Retinal pigment epithelial cell (primary cell): ENCODE data around the gene DNAJC16.

Experiments
- DNase-seq: peaks from one replicate; pipeline ENCODE4 v3.0.0-alpha.2; 2010; ENCODE audit warnings: low read depth
- H3K4me3 ChIP-seq: 2 replicates; pipeline ENCODE4 v1.5.1; 2011; ENCODE audit warnings: mild to moderate bottlenecking, low read length, control low read depth, moderate library complexity
- TF ChIP-seq, protein P1 (sequence below): conservative IDR thresholded peaks from 2 replicates; pipeline ENCODE4 v1.5.1; 2011; ENCODE audit warnings: low read depth, low read length, control low read depth, inconsistent platforms

Gene DNAJC16

DNA sequence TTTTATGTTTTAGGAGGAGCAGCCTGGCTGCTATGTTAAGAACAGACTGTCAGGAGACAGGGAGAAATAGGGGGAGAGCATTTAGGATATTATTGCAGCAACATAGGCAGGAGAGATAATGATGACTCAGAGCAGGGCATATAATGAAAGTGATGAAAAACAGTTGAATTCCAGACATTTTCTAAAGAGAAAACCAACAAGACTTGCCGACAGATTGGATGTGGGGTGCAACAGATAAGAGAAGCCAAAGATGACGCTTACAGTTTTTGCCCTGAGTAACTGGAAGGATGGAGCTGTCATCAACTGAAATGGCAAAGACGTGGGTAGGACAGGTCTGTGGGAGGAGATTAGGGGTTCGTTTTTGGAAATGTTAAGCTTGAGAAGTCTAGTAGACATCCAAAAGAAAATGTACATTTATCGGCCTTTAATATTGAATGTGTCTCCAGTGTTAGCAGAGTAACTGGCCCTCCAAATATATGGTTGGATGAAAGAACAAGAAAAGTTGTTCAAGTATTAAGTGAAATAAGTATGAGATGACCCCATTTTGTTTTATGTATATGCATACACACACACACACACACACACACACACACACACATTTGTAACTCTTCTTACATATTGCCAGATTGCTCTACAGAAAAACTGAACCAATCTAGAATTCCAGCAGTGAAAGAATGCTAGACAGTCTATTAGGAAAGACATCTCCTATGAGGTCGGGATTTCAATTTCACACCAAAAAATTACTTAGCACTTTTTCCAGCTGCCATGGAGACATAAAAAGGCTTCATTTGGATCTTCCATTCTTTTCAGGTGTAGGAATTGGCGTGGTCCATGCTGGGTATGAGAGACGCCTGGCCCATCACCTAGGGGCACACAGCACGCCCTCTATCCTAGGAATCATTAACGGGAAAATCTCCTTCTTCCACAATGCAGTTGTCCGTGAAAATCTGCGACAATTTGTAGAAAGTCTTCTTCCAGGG is 17.2 kb downstream of the DNAJC16 start:
- DNase-seq: no peak
- no peak overlapping the region for H3K4me3 ChIP-seq
- TF ChIP-seq, protein P1, sequence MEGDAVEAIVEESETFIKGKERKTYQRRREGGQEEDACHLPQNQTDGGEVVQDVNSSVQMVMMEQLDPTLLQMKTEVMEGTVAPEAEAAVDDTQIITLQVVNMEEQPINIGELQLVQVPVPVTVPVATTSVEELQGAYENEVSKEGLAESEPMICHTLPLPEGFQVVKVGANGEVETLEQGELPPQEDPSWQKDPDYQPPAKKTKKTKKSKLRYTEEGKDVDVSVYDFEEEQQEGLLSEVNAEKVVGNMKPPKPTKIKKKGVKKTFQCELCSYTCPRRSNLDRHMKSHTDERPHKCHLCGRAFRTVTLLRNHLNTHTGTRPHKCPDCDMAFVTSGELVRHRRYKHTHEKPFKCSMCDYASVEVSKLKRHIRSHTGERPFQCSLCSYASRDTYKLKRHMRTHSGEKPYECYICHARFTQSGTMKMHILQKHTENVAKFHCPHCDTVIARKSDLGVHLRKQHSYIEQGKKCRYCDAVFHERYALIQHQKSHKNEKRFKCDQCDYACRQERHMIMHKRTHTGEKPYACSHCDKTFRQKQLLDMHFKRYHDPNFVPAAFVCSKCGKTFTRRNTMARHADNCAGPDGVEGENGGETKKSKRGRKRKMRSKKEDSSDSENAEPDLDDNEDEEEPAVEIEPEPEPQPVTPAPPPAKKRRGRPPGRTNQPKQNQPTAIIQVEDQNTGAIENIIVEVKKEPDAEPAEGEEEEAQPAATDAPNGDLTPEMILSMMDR: no peak

DNA sequence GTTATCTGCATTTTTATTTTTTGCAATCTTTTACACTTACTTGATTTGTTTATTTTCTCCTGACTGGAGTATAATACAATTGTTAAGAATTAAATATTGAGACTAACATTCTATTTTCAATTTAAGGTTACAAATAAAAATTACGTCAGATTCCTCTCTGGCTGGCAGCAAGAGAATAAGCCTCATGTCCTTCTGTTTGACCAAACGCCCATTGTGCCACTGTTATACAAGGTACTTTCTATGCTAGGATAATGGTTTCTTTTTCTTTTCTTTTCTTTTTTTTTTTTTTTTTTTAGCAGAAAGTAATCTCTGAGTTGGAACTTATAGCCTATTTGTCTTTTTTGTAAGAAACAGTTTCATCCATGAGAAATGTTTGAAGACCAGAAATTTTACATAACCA is 20.0 kb downstream of the DNAJC16 start:
- no peak overlapping the region for H3K4me3 ChIP-seq
- no peak for DNase-seq
- TF ChIP-seq, protein P1: no peak

DNA sequence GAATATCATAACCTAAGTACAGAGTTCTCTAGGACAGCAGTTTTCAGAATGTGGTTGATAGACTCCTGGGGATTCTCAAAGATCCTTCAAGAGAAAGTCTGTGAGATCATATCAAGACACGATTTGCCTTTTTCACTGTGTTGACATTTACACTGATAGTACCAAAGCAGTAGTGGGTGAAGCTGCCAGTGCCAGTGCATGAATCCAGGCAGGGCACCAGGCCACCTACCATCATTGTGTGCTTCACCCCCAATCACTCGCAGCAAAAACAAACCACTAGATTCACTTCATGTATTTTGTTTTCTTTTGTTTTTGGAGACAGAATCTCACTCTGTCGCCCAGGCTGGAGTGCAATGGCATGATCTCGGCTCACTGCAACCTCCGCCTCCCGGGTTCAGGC is 23.9 kb downstream of the DNAJC16 start:
- TF ChIP-seq, protein P1: no peak
- H3K4me3 ChIP-seq: no peak overlapping the region
- no peak for DNase-seq

DNA sequence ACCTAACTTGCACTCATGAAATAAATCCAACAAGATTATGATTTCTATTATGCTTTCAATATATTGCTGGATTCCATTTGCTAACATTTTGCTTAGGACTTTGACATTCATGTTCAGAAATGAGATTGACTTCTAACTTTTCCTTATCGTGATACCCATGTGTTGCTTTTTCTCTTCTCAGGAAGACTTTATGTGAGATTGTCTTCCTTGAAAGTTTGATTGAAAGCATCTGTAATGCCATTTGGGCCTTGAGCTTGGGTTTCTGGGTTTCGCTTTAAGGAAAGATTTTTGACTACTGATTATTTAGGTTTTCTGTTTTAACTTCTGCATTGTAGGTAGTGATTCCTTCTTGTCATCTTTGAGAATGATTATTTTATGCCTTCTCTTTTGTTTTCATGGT is 30.4 kb downstream of the DNAJC16 start:
- H3K4me3 ChIP-seq: no peak overlapping the region
- no peak for DNase-seq
- TF ChIP-seq, protein P1: no peak

DNA sequence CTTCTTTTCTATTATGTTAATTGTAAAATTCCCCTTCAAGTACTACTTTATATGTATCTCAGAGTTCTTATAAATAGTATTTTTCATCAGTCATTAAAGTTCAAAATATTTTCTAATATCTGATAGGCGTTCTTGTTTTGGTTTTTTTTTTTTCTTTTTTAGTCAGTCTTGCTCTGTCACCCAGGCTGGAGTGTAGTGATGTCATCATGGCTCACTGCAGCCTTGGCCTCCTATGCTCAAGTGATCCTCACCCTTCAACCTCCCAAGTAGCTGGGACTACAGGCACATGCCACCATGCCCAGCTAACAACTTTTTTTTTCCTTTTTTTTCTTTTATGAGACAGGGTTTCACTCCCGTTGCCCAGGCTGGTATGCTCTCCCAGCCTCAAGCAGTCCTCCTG is 30.9 kb downstream of the DNAJC16 start:
- TF ChIP-seq, protein P1: no peak
- DNase-seq: no peak
- H3K4me3 ChIP-seq: no peak overlapping the region

DNA sequence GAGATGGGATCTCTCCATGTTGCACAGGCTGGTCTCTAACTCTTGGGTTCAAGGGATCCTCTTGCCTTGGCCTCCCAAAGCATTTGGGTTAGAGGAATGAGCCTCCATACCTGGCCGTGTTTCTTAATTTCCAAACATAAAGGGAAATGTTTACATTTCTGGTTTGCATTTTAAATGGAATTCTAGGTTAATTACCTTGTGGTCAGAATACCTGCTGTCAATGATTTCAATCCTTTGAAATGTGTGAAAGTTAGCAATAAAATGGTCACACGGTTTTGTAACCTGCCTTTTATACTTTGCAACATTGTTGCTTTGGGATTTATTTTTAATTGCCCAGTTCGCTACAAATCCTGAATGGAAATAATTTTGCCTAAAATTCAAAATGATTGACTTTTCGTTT is 31.9 kb downstream of the DNAJC16 start:
- DNase-seq: no peak
- no peak overlapping the region for H3K4me3 ChIP-seq
- TF ChIP-seq, protein P1: no peak
